HL-60 (cell line): ENCODE data around the gene TCP11L1.

Experiments used
- SPI1 ChIP-seq: IDR thresholded peaks from 2 replicates; pipeline ENCODE4 v1.6.1; 2012; ENCODE audit warnings: low read depth, mild to moderate bottlenecking, borderline replicate concordance
- TF ChIP-seq, protein P1 (sequence below): IDR thresholded peaks from one replicate; pipeline ENCODE4 v1.5.1; 2011; ENCODE audit warnings: low read length, control low read depth, inconsistent platforms; ENCODE audit not compliant: insufficient read depth

- TF ChIP-seq, protein P1, sequence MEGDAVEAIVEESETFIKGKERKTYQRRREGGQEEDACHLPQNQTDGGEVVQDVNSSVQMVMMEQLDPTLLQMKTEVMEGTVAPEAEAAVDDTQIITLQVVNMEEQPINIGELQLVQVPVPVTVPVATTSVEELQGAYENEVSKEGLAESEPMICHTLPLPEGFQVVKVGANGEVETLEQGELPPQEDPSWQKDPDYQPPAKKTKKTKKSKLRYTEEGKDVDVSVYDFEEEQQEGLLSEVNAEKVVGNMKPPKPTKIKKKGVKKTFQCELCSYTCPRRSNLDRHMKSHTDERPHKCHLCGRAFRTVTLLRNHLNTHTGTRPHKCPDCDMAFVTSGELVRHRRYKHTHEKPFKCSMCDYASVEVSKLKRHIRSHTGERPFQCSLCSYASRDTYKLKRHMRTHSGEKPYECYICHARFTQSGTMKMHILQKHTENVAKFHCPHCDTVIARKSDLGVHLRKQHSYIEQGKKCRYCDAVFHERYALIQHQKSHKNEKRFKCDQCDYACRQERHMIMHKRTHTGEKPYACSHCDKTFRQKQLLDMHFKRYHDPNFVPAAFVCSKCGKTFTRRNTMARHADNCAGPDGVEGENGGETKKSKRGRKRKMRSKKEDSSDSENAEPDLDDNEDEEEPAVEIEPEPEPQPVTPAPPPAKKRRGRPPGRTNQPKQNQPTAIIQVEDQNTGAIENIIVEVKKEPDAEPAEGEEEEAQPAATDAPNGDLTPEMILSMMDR: no peak
- no peak for TF ChIP-seq SPI1
These were observed 33.4 kb upstream of the TCP11L1 start for GRCh38 chr11:33006010-33006409.
